ENCODE measurements around the gene BTNL2.
"Not testable (repeated sequence)": the region's sequence is repeated elsewhere in the genome, so short reads cannot be mapped to it uniquely, and the experiment has no call there.

BTNL2 gene, protein sequence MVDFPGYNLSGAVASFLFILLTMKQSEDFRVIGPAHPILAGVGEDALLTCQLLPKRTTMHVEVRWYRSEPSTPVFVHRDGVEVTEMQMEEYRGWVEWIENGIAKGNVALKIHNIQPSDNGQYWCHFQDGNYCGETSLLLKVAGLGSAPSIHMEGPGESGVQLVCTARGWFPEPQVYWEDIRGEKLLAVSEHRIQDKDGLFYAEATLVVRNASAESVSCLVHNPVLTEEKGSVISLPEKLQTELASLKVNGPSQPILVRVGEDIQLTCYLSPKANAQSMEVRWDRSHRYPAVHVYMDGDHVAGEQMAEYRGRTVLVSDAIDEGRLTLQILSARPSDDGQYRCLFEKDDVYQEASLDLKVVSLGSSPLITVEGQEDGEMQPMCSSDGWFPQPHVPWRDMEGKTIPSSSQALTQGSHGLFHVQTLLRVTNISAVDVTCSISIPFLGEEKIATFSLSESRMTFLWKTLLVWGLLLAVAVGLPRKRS

DNA sequence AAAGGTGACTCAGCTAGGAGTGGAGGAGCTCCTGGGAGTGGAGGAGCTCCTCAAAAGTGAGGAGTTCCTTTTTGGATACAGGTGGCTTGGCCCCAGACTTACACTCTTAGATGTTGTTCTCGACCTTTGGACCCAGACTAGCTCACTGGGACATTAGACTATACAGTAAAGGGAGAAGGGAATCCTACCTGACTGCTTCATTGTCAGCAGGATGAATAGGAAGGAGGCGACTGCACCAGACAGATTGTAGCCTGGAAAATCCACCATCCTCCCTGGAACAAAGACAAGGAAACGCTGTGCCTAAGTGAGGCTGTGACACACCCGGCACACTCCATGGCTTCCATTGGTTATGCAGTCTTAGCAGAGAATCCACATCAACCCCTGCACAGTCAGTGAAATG is at the start of gene BTNL2:
Gene BTNL2, minus strand, starts transcription at position 325 of the 400 bp plus-strand sequence. Its CDS starts 58 bp downstream, at position 267.
- no peak for DNase-seq (ENCODE audit: low read depth, low spot score)

DNA sequence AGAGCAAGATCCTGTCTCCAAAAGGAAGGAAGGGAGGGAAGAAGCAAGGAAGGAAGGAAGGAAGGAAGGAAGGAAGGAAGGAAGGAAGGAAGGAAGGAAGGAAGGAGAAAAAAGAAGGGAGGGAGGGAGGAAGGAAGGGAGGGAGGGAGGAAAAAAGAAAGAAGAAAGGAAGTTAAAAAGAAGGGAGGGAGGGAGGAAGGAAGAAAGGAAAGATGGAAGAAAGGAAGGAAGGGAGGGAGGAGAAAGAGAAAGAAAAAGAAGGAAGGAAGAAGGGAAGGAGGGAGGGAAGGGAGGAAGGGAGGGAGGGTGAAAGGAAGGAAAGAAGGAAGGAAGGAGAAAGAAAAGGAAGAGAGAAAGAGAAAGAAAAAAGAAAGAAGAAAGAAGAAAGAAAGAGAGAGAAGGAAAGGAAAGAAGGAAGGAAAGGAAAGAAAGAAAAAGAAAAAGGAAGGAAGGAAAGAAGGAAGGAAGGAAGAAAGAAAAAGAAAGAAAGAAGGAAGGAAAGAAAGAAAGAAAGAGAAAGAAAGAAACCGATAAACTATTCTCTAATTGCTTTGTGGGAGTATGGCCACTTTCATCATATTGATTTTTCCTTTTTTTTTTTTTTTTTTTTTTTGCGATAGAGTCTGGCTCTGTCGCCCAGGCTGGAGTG is 42.2 kb upstream of the BTNL2 start:
- no peak for DNase-seq (ENCODE audit: low read depth, low spot score)

DNA sequence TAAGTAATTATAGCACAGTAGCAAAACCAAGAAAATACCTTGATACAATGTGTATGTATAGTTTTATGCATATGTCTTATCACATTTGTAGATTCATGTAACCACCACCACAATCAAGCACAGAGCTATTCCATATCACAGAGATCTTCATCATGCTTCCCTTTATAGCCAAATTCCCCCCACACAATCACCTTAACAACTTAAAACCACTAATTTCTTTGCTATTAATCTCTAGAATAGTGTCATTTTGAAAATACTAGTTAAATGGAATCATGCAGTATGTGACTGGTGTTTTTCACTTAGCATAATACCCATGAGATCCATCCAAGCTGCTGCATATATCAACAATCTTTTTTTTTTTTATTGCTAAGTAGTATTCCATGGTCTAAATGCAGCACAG is 41.0 kb upstream of the BTNL2 start:
- DNase-seq (ENCODE audit: low read depth, low spot score), result no peak

GRCh38 chr6:32445321-32445854 is 38.4 kb upstream of the BTNL2 start:
- DNase-seq (ENCODE audit: low read depth, low spot score), result no peak

- DNase-seq (ENCODE audit: low read depth, low spot score), result no peak
These were observed 37.5 kb upstream of the BTNL2 start for GRCh38 chr6:32444433-32444832.

GRCh38 chr6:32442977-32443552 is 36.1 kb upstream of the BTNL2 start:
- no peak for DNase-seq (ENCODE audit: low read depth, low spot score)

GRCh38 chr6:32442243-32442667 is 35.3 kb upstream of the BTNL2 start:
- no peak for DNase-seq (ENCODE audit: low read depth, low spot score)

DNA sequence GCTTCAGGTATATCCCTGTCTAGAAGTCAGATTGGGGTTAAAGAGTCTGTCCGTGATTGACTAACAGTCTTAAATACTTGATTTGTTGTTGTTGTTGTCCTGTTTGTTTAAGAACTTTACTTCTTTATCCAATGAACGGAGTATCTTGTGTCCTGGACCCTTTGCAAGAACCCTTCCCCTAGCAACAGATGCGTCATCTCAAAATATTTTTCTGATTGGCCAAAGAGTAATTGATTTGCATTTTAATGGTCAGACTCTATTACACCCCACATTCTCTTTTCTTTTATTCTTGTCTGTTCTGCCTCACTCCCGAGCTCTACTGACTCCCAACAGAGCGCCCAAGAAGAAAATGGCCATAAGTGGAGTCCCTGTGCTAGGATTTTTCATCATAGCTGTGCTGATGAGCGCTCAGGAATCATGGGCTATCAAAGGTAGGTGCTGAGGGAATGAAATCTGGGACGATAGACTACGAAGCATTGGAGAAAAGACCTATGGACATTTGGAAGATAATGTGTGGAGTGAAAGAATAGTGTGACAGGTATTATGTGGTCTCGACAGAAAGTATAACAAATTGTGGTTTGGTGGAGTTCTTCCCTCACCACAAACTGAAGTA is 32.7 kb upstream of the BTNL2 start, which contains the start of gene HLA-DRA:
Gene HLA-DRA, plus strand, starts transcription at position 286 of the 613 bp plus-strand sequence. Its CDS starts 64 bp downstream, at position 350.
- DNase-seq (ENCODE audit: low read depth, low spot score), result no peak

- DNase-seq (ENCODE audit: low read depth, low spot score), result no peak
These were observed 32.2 kb upstream of the BTNL2 start for GRCh38 chr6:32439139-32439538.

- DNase-seq (ENCODE audit: low read depth, low spot score), result no peak
These were observed 30.2 kb upstream of the BTNL2 start for GRCh38 chr6:32436995-32437836.

- DNase-seq (ENCODE audit: low read depth, low spot score), result no peak
These were observed 29.2 kb upstream of the BTNL2 start for GRCh38 chr6:32436186-32436585.

DNA sequence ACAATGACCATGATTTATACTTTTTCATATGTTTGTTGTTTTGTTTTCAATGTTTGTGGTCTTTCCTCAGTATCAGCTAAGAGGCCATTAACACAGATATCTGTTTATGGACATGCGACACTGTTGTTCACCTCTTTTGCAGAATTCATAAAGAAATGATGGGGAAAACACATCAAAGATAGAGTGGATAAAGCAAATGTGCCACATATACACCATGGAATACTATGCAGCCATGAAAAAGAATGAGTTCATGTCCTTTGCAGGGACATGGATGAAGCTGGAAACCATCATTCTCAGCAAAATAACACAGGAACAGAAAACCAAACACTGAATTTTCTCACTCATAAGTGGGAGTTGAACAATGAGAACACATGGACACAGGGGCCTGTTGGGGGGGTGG is 27.0 kb upstream of the BTNL2 start:
- DNase-seq (ENCODE audit: low read depth, low spot score), result not testable (repeated sequence)

DNA sequence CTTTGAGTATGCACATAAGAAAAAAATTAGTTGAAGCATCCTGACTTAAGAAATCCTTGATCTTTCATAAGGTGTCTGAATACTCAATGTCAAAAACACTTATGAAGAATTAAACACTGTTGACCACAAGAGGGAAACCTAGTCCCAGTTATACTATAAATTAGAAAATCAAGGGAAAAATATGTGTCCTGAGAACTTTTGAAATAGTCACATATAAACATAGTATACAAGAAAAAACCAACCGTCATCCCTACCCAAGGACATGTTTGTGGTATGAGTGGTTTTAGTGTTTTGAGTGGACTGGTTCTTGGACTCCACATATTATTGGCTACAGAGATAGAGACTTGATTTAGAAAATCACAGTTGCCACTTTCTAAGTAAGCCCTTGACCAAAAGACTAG is 25.1 kb upstream of the BTNL2 start:
- no peak for DNase-seq (ENCODE audit: low read depth, low spot score)

DNA sequence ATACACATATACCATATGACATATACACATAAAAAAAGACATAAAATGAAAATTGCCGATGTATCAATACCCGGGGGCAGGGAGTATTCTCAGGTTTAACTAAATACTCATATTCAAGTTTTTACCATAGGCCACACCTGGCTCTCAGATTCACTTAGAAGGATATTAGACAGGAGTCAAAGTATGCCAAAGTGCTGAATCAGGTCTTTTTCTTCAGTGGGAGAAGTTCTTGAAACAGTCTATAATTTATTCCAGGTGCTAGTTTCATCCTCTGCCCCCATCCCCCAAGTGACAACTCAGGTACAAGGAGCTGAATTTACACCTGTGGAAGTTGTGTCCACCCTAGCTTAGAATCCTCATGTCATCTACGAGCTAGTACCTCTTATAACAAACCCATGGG is 24.2 kb upstream of the BTNL2 start:
- no peak for DNase-seq (ENCODE audit: low read depth, low spot score)

- DNase-seq (ENCODE audit: low read depth, low spot score), result no peak
These were observed 23.2 kb upstream of the BTNL2 start for GRCh38 chr6:32430179-32430578.

GRCh38 chr6:32427934-32428474 is 21.0 kb upstream of the BTNL2 start:
- DNase-seq (ENCODE audit: low read depth, low spot score), result no peak

- DNase-seq (ENCODE audit: low read depth, low spot score), result no peak
These were observed 20.2 kb upstream of the BTNL2 start for GRCh38 chr6:32427218-32427617.

GRCh38 chr6:32426338-32426737 is 19.4 kb upstream of the BTNL2 start:
- no peak for DNase-seq (ENCODE audit: low read depth, low spot score)

GRCh38 chr6:32424589-32425300 is 17.8 kb upstream of the BTNL2 start:
- no peak for DNase-seq (ENCODE audit: low read depth, low spot score)

- DNase-seq (ENCODE audit: low read depth, low spot score), result no peak
These were observed 9.1 kb upstream of the BTNL2 start for GRCh38 chr6:32416036-32416435.
